ENCODE data around the gene IMMP2L.

Gene IMMP2L

DNA sequence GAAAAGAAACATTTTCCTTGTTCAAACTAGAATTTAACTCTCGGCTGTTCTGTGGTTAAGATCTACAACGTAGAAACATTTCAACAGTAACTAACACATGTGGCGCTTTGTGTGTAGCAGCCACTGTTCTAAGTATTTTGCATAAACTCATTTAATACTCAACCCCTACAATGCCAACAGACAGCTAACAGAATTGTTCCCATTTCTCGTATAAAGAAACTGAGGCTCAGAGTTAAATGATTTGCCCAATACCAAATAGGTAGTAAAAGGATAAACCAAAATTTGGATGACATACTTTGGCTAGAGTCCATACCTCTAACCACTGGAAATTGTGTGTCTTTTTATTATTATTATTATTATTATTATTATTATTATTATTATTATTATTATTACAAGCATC lies 543.8 kb downstream of the IMMP2L start:
- Histone ChIP-seq H3K4me3 (ENCODE audit: low read length) (no peak overlapping the region), H3K4me1 (ENCODE audit: control insufficient read depth, insufficient read depth, low read length) (no peaks in the 10 kb centered on the region), H3K27ac (ENCODE audit: low read depth, low read length) (no peak overlapping the region)

DNA sequence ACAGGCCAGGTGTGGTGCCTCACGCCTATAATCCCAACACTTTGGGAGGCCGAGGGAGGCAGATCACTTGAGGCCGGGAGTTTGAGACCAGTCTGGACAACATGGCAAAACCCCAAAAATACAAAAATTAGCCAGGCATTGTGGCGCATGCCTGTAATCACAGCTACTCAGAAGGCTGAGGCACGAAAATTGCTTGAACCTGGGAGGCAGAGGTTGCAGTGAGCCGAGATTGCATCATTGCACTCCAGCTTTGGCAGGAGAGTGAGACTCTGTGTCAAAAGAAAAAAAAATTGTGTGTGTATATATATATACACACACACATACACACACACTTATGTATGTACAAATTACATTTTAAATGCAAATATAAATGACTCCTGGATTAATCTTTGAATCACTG lies 548.2 kb downstream of the IMMP2L start:
- H3K4me3 ChIP-seq (ENCODE audit: low read length): no peak overlapping the region
- no peak overlapping the region for H3K27ac ChIP-seq (ENCODE audit: low read depth, low read length)

More for the DNA sequence above, 543.8 kb downstream of the IMMP2L start:
- Histone ChIP-seq H3K36me3 (ENCODE audit: control insufficient read depth, insufficient read depth, low read length) (no peaks in the 10 kb centered on the region), H3K9ac (ENCODE audit: low read length) (no peak overlapping the region), H3K27me3 (ENCODE audit: control insufficient read depth, insufficient read depth, low read length) (no peaks in the 10 kb centered on the region)

DNA sequence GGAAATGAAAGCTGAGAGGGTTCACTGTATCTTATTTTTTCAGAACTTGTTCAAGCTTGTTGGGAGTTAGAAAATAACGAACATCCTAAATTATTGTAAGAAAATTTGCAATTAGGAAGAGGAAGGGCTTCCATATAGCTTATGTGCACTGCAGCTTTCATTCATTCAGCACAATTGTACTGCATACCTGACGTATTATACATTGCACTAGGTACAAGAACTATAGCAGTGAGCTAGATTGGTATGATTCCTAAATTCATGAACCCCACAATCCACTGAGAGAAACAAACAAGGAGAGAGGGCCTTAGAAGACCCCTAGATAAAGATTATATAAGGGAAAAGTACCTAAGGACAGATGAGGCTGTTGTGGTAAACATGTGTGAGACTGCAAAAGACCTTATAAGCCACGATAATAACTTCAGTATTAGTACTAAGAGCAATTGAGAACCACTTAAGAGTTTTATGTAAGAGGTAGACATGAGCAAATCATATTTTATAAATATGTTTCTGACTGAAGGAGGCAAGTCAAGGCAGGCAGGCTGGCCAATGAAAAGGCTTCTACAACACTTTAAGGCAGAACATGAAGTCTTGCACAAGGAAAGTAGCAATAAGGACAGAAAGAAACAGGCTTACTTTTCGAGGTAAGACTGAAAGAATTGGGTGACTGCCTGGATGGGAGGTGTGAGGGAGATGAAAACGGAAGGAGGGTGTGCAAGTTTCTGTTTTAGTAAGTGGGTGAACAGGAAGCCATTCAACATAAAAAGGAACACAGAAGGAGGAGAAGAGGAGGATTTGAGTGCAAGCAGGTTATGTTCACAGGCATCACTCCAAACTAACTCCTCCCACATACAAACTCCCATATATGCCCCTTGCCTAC lies 549.3 kb downstream of the IMMP2L start:
- no peak overlapping the region for H3K4me3 ChIP-seq (ENCODE audit: low read length)
- H3K27ac ChIP-seq (ENCODE audit: low read depth, low read length): no peak overlapping the region

More for the DNA sequence above, 548.2 kb downstream of the IMMP2L start:
- Histone ChIP-seq H3K36me3 (ENCODE audit: control insufficient read depth, insufficient read depth, low read length) (no peaks in the 10 kb centered on the region), H3K27me3 (ENCODE audit: control insufficient read depth, insufficient read depth, low read length) (no peaks in the 10 kb centered on the region), H3K4me1 (ENCODE audit: control insufficient read depth, insufficient read depth, low read length) (no peaks in the 10 kb centered on the region), H3K9ac (ENCODE audit: low read length) (no peak overlapping the region)

DNA sequence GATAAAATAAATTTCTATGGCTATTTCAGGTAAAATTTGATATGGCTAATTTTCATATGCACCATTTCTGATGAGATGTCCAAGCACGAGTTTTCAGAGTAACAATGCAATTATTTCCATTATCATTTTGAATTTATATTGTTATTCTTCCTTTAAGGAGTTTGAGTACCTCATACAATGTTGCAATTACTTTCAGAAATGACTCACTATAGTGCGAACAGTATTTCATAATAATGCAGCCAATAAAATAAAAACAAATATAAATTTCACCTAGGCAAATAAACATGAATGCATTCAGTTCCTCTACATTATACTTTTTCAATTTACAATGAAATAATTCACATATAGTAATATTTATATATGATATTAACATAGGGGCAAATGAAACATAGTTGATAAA lies 550.1 kb downstream of the IMMP2L start:
- no peak overlapping the region for H3K9ac ChIP-seq (ENCODE audit: low read length)
- H3K4me1 ChIP-seq (ENCODE audit: control insufficient read depth, insufficient read depth, low read length): no peaks in the 10 kb centered on the region
- no peak overlapping the region for H3K4me3 ChIP-seq (ENCODE audit: low read length)
- H3K36me3 ChIP-seq (ENCODE audit: control insufficient read depth, insufficient read depth, low read length): no peaks in the 10 kb centered on the region
- no peak overlapping the region for H3K27ac ChIP-seq (ENCODE audit: low read depth, low read length)
- no peaks in the 10 kb centered on the region for H3K27me3 ChIP-seq (ENCODE audit: control insufficient read depth, insufficient read depth, low read length)

More for the DNA sequence above, 549.3 kb downstream of the IMMP2L start:
- Histone ChIP-seq H3K27me3 (ENCODE audit: control insufficient read depth, insufficient read depth, low read length) (no peaks in the 10 kb centered on the region), H3K4me1 (ENCODE audit: control insufficient read depth, insufficient read depth, low read length) (no peaks in the 10 kb centered on the region), H3K9ac (ENCODE audit: low read length) (no peak overlapping the region), H3K36me3 (ENCODE audit: control insufficient read depth, insufficient read depth, low read length) (no peaks in the 10 kb centered on the region)

DNA sequence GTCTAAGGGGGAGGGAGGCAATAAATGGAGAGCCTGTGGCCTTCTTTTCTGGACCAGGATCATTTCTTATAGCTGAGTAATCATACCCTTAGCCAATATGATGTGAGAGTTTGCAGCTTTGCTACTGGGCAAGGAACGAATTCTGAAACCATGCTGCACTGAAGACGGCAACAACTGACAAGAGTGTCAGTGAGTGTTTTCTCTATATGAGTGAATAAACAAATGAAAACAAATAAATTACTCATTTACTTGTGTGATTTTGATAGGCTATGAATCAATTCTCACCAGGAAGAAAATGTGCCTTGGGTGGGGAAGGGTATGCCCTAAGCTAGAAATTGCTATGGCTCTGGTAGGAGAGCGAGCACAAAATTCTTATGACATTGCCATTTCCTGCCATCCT lies 550.8 kb downstream of the IMMP2L start:
- Histone ChIP-seq H3K27me3 (ENCODE audit: control insufficient read depth, insufficient read depth, low read length) (no peaks in the 10 kb centered on the region), H3K36me3 (ENCODE audit: control insufficient read depth, insufficient read depth, low read length) (no peaks in the 10 kb centered on the region), H3K27ac (ENCODE audit: low read depth, low read length) (no peak overlapping the region), H3K9ac (ENCODE audit: low read length) (no peak overlapping the region), H3K4me1 (ENCODE audit: control insufficient read depth, insufficient read depth, low read length) (no peaks in the 10 kb centered on the region), H3K4me3 (ENCODE audit: low read length) (no peak overlapping the region)

DNA sequence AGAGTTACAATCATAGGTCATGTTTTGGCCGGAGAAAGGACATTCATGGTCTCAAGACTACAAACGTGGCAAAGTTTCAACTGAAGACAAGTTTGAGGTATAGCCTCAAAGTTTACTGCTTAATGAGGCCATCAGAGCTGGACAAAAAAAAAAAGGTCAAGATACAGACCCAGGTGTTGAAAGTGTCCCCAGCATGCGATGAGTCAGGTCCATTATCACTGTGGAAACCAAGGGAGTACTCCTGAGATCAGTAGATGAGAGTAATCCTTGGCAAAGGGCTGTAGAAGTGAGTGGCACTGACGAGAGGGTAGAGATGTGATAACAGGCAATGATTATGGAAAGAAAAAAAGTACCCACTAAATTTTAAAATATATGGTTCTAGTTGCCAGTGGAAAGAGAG lies 551.5 kb downstream of the IMMP2L start:
- no peaks in the 10 kb centered on the region for H3K36me3 ChIP-seq (ENCODE audit: control insufficient read depth, insufficient read depth, low read length)
- H3K27me3 ChIP-seq (ENCODE audit: control insufficient read depth, insufficient read depth, low read length): no peaks in the 10 kb centered on the region
- H3K27ac ChIP-seq (ENCODE audit: low read depth, low read length): no peak overlapping the region
- H3K4me3 ChIP-seq (ENCODE audit: low read length): no peak overlapping the region
- no peaks in the 10 kb centered on the region for H3K4me1 ChIP-seq (ENCODE audit: control insufficient read depth, insufficient read depth, low read length)
- no peak overlapping the region for H3K9ac ChIP-seq (ENCODE audit: low read length)

DNA sequence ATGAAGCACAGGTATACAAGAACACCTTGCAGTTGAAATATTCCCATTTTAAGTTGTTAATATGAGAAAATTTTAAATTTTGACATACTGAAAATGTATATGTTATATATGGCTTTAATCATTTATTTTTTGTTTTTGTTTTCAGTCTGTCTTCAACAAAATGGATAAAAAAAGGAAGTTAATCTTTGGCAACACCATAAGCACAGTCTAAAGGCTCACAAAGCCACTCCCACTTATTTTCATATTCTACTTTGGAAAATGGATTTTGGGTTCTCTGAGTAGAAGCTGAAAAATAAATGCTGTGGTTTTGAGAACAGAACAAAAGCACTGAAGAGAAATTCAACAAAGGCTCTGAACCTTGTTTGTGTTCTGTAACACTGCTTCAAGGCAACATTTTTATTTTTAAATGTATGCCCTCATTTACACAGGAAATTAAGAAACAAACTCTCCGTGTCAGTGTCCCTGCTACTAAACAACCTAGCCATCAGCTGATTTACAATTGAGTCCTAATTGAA lies 552.7 kb downstream of the IMMP2L start:
- Histone ChIP-seq H3K4me3 (ENCODE audit: low read length) (no peak overlapping the region), H3K27ac (ENCODE audit: low read depth, low read length) (no peak overlapping the region), H3K9ac (ENCODE audit: low read length) (no peak overlapping the region), H3K36me3 (ENCODE audit: control insufficient read depth, insufficient read depth, low read length) (no peaks in the 10 kb centered on the region), H3K27me3 (ENCODE audit: control insufficient read depth, insufficient read depth, low read length) (no peaks in the 10 kb centered on the region), H3K4me1 (ENCODE audit: control insufficient read depth, insufficient read depth, low read length) (no peaks in the 10 kb centered on the region)

DNA sequence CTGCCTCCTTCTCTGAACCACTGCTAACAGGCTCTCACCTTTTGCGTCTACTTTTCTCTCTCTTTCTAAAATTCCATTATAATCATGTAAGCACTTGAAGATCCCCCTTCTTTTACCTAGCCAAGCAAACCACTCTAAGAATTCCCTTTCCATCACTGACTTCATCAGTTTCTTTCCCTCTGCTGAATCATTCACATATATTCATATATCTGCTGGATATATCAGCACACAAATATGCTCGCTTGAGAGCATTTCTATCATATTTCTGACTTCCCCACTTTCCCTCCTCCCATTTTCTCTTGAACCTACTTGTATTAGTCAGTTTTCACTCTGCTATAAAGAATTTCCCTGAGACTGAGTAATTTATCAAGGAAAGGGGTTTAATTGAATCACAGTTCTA lies 555.6 kb downstream of the IMMP2L start:
- no peak overlapping the region for H3K27ac ChIP-seq (ENCODE audit: low read depth, low read length)
- H3K9ac ChIP-seq (ENCODE audit: low read length): no peak overlapping the region
- no peaks in the 10 kb centered on the region for H3K27me3 ChIP-seq (ENCODE audit: control insufficient read depth, insufficient read depth, low read length)
- H3K4me3 ChIP-seq (ENCODE audit: low read length): no peak overlapping the region
- H3K4me1 ChIP-seq (ENCODE audit: control insufficient read depth, insufficient read depth, low read length): no peaks in the 10 kb centered on the region
- no peaks in the 10 kb centered on the region for H3K36me3 ChIP-seq (ENCODE audit: control insufficient read depth, insufficient read depth, low read length)

DNA sequence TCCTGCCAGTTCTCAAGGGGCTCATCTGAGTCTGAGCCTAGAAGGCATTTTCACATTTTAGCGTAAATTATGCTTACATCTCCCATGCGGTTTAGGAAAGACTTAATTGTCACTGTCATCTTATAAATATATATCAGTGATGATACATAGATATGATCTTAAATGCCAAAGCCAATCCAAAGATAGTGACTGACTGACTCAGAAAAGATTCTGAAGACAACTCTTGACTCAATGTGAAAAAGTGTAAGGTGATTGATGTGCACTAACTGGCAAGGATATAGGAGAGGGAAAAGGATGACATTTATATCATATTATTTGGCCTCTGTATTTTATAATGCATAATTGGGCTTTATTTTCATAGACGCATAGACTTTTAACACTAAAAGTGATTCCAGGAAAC lies 556.3 kb downstream of the IMMP2L start:
- Histone ChIP-seq H3K4me3 (ENCODE audit: low read length) (no peak overlapping the region), H3K27me3 (ENCODE audit: control insufficient read depth, insufficient read depth, low read length) (no peaks in the 10 kb centered on the region), H3K36me3 (ENCODE audit: control insufficient read depth, insufficient read depth, low read length) (no peaks in the 10 kb centered on the region), H3K4me1 (ENCODE audit: control insufficient read depth, insufficient read depth, low read length) (no peaks in the 10 kb centered on the region), H3K9ac (ENCODE audit: low read length) (no peak overlapping the region), H3K27ac (ENCODE audit: low read depth, low read length) (no peak overlapping the region)

DNA sequence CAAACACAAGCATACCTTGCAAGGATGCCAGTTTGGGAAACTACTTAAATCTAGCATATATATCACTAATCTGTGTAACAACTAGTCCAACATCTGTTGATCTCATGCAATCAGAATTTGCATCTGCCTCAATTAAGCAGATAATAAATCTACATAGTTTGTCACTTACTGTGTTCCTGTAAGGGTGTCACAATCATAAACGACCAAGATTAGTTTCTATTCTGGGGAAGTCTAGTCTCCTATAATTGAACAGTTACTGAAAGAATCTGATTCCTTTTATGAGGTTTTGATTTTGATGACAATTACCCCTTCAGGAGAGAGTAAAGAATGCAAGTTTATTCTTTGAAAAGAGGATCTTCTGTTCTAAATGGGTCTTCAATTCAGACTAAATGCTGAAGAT lies 556.8 kb downstream of the IMMP2L start:
- Histone ChIP-seq H3K27me3 (ENCODE audit: control insufficient read depth, insufficient read depth, low read length) (no peaks in the 10 kb centered on the region), H3K4me1 (ENCODE audit: control insufficient read depth, insufficient read depth, low read length) (no peaks in the 10 kb centered on the region), H3K9ac (ENCODE audit: low read length) (no peak overlapping the region), H3K27ac (ENCODE audit: low read depth, low read length) (no peak overlapping the region), H3K36me3 (ENCODE audit: control insufficient read depth, insufficient read depth, low read length) (no peaks in the 10 kb centered on the region), H3K4me3 (ENCODE audit: low read length) (no peak overlapping the region)

DNA sequence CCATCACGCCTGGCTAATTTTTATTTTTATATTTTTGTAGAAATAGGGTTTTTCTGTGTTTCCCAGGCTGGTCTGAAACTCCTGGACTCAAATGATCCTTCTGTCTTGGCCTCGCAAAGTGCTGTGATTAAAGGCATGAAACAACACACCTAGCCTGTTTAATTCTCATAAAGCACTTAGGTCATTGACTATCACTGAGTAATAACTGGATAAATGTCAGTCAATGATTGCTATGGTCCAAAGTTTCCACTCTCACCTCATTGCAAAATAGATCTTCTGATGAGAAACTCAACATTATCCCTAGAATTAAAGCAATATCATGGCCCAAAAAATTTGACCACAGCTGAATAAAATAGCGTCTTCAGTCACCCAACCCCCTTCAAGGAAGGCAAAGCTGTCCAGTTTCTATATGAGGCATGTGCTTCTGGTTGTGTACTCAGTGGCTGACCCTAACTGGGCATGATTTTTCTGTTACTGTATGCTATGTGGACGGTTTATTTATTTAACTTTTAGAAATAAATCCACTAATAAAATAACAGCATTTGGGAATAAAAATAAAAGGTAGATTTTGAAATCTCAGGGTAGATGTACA lies 557.9 kb downstream of the IMMP2L start:
- no peaks in the 10 kb centered on the region for H3K4me1 ChIP-seq (ENCODE audit: control insufficient read depth, insufficient read depth, low read length)

DNA sequence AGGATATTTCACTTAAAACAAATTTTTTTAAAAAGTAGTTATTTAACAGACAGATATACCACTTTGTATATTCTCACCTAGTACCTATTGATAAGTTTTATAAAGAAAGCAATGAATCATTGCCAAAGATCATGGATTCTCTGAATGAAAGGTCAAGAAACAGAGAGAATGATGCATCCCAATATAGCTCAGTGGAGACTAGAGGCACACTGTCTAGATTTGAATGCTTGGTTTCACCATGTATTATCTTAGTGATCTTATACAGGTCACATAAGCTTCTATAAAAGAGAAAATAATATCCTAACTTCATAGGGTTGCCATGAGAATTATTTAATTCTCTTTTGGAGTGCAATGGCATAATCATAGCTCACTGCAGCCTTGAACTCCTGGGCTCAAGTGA lies 558.4 kb downstream of the IMMP2L start:
- no peaks in the 10 kb centered on the region for H3K36me3 ChIP-seq (ENCODE audit: control insufficient read depth, insufficient read depth, low read length)
- no peak overlapping the region for H3K9ac ChIP-seq (ENCODE audit: low read length)
- no peak overlapping the region for H3K27ac ChIP-seq (ENCODE audit: low read depth, low read length)
- no peaks in the 10 kb centered on the region for H3K4me1 ChIP-seq (ENCODE audit: control insufficient read depth, insufficient read depth, low read length)
- no peak overlapping the region for H3K4me3 ChIP-seq (ENCODE audit: low read length)
- H3K27me3 ChIP-seq (ENCODE audit: control insufficient read depth, insufficient read depth, low read length): no peaks in the 10 kb centered on the region

More for the DNA sequence above, 557.9 kb downstream of the IMMP2L start:
- no peaks in the 10 kb centered on the region for H3K36me3 ChIP-seq (ENCODE audit: control insufficient read depth, insufficient read depth, low read length)
- no peak overlapping the region for H3K9ac ChIP-seq (ENCODE audit: low read length)
- H3K27me3 ChIP-seq (ENCODE audit: control insufficient read depth, insufficient read depth, low read length): no peaks in the 10 kb centered on the region
- H3K4me3 ChIP-seq (ENCODE audit: low read length): no peak overlapping the region
- no peak overlapping the region for H3K27ac ChIP-seq (ENCODE audit: low read depth, low read length)

Data from rectal smooth muscle tissue (tissue), 1 donor.